PFSK-1 (cell line): ENCODE measurements around the gene JAG1.

Experiments used
- POLR2AphosphoS5 ChIP-seq: IDR thresholded peaks from 2 replicates; pipeline ENCODE4 v1.6.1; 2012; ENCODE audit warnings: low read depth, mild to moderate bottlenecking, control low read depth, low read length, moderate library complexity
- REST ChIP-seq, 2 experiments: IDR thresholded peaks; 2 replicates each; pipeline versions ENCODE4 v1.6.1 to v1.8.0; 2011 to 2012; ENCODE audit warnings: low read depth in 2 of 2, low read length in 2 of 2, control low read depth in 1 of 2, inconsistent platforms in 1 of 2, mild to moderate bottlenecking in 1 of 2, moderate library complexity in 1 of 2; ENCODE audit not compliant: insufficient read depth in 1 of 2
- SIN3A ChIP-seq: IDR thresholded peaks from 2 replicates; pipeline ENCODE4 v1.6.1; 2012; ENCODE audit warnings: mild to moderate bottlenecking, low read length, moderate library complexity, borderline replicate concordance; ENCODE audit not compliant: insufficient read depth

- TF ChIP-seq POLR2AphosphoS5: no peak
- no peak for TF ChIP-seq SIN3A
- TF ChIP-seq REST (IDR thresholded peaks at IDR 0.05; ENCODE audit: insufficient read depth in 1 of 2, low read depth in 2 of 2, low read length in 2 of 2): no peak
Measured at GRCh38 chr20:10713161-10713560, 39.4 kb upstream of the JAG1 start.
